ENCODE data around the gene ABCA2.

ABCA2 gene

GRCh38 chr9:137070906-137071275 is 42.9 kb upstream of the ABCA2 start:
- Histone ChIP-seq H3K27ac (peak overlapping the region; percentile 24; the same call in 1 of the 2 replicates), H3K4me3 (IDR thresholded peaks at IDR 0.05; ENCODE audit: insufficient read depth, low read depth, low read length) (no peak overlapping the region), H3K79me2 (ENCODE audit: insufficient read depth, low read depth) (no peaks in the 10 kb centered on the region), H3K27me3 (ENCODE audit: insufficient read depth, low read depth) (no peaks in the 10 kb centered on the region), H3K4me2 (peak overlapping the region; percentile 88), H3K9ac (peak overlapping the region; percentile 37; the same call in 1 of the 2 replicates), H3K36me3 (ENCODE audit: insufficient read depth) (no peaks in the 10 kb centered on the region), H2AFZ (ENCODE audit: low read depth) (peak overlapping the region; percentile 71), H4K20me1 (ENCODE audit: insufficient read depth) (0 out of 2 replicates have a peak, but pooled peaks cover 6% of the 10 kb centered on the region), H3K4me1 (ENCODE audit: low read depth, poor library complexity, severe bottlenecking) (peaks cover 25% of the 10 kb centered on the region)
- TF ChIP-seq CTCF (conservative IDR thresholded peaks at IDR 0.05; ENCODE audit: low read depth, low read length) = no peak

GRCh38 chr9:137070201-137070905 is 42.3 kb upstream of the ABCA2 start, which contains the start of gene SAPCD2:
SAPCD2 (minus strand) TSS chr9:137070557; CDS start chr9:137070460, 97 bp downstream.
- Histone ChIP-seq H3K4me2 (peak within 1 kb of the TSS; percentile 88), H3K27ac (peak within 1 kb of the TSS; percentile 24; the same call in 1 of the 2 replicates), H4K20me1 (ENCODE audit: insufficient read depth) (0 out of 2 replicates have a peak, but pooled peaks cover 6% of the 10 kb centered on the region), H3K36me3 (ENCODE audit: insufficient read depth) (no peaks in the 10 kb centered on the region), H3K4me1 (ENCODE audit: low read depth, poor library complexity, severe bottlenecking) (peaks cover 25% of the 10 kb centered on the region), H3K79me2 (ENCODE audit: insufficient read depth, low read depth) (no peaks in the 10 kb centered on the region), H3K4me3 (IDR thresholded peaks at IDR 0.05; ENCODE audit: insufficient read depth, low read depth, low read length) (no peak within 1 kb of the TSS), H2AFZ (ENCODE audit: low read depth) (peak within 1 kb of the TSS; percentile 71), H3K9ac (peak within 1 kb of the TSS; percentile 37; the same call in 1 of the 2 replicates), H3K27me3 (ENCODE audit: insufficient read depth, low read depth) (no peaks in the 10 kb centered on the region)
- no peak for TF ChIP-seq CTCF (conservative IDR thresholded peaks at IDR 0.05; ENCODE audit: low read depth, low read length)

GRCh38 chr9:137069508-137070091 is 41.6 kb upstream of the ABCA2 start:
- Histone ChIP-seq H3K4me3 (IDR thresholded peaks at IDR 0.05; ENCODE audit: insufficient read depth, low read depth, low read length) (no peak overlapping the region), H3K9ac (no peak overlapping the region), H3K27me3 (ENCODE audit: insufficient read depth, low read depth) (no peaks in the 10 kb centered on the region), H3K4me1 (ENCODE audit: low read depth, poor library complexity, severe bottlenecking) (peaks cover 25% of the 10 kb centered on the region), H3K4me2 (peak overlapping the region; percentile 86), H3K36me3 (ENCODE audit: insufficient read depth) (no peaks in the 10 kb centered on the region), H2AFZ (ENCODE audit: low read depth) (peak overlapping the region; percentile 71), H3K27ac (no peak overlapping the region), H4K20me1 (ENCODE audit: insufficient read depth) (0 out of 2 replicates have a peak, but pooled peaks cover 6% of the 10 kb centered on the region), H3K79me2 (ENCODE audit: insufficient read depth, low read depth) (no peaks in the 10 kb centered on the region)
- TF ChIP-seq CTCF (conservative IDR thresholded peaks at IDR 0.05; ENCODE audit: low read depth, low read length) = no peak

GRCh38 chr9:137068539-137069507 is 40.8 kb upstream of the ABCA2 start:
- Histone ChIP-seq H4K20me1 (ENCODE audit: insufficient read depth) (0 out of 2 replicates have a peak, but pooled peaks cover 6% of the 10 kb centered on the region), H3K79me2 (ENCODE audit: insufficient read depth, low read depth) (no peaks in the 10 kb centered on the region), H3K4me2 (peak overlapping the region; percentile 86), H3K9ac (no peak overlapping the region), H3K27me3 (ENCODE audit: insufficient read depth, low read depth) (no peaks in the 10 kb centered on the region), H3K4me3 (IDR thresholded peaks at IDR 0.05; ENCODE audit: insufficient read depth, low read depth, low read length) (no peak overlapping the region), H2AFZ (ENCODE audit: low read depth) (no peak overlapping the region), H3K36me3 (ENCODE audit: insufficient read depth) (no peaks in the 10 kb centered on the region), H3K27ac (no peak overlapping the region), H3K4me1 (ENCODE audit: low read depth, poor library complexity, severe bottlenecking) (peaks cover 25% of the 10 kb centered on the region)
- TF ChIP-seq CTCF (conservative IDR thresholded peaks at IDR 0.05; ENCODE audit: low read depth, low read length) = no peak

Measured in KMS-11 (cell line).